HL-60 (cell line): ENCODE results near the gene CNST.

ENCODE experiments used
- TF ChIP-seq, protein P1 (sequence below): IDR thresholded peaks from one replicate; pipeline ENCODE4 v1.5.1; 2011; ENCODE audit warnings: low read length, control low read depth, inconsistent platforms; ENCODE audit not compliant: insufficient read depth
- TF ChIP-seq, protein P2 (sequence below): IDR thresholded peaks from 2 replicates; pipeline ENCODE4 v1.6.1; 2012; ENCODE audit warnings: low read depth; ENCODE audit not compliant: insufficient replicate concordance

DNA sequence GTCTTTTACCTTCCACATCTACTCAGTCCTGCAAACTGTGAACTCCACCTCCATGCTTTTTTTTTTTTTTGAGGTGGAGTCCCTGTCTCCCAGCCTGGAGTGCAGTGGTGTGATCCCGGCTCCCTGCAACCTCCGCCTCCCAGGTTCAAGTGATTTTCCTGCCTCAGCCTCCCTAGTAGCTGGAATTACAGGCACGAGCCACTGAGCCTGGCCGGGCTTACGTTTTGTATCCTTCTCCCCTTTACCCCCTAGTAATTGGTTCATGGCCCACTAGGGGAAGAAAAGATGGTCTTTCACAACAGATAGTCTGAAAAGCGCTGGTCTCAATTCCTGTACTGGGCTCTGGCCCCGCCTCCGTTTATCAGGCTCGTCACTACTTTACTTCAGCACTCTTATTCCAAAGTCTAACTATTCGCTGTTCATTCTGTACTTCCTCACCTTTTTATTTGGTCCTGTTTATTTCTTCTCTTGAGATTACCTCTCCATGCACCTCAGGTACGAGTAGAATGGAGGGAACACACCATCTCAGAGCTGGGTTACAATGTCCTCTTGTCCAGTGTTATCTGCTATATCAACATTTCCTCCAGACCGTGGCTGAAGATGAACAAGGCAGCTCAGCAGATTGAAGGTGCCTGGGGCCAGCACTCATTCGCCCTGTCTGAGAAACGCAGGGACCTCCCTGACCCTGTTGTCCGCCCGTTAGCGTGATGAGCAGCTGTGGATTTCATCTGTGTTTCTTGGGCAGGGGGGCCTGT lies 16.2 kb downstream of the CNST start:
- TF ChIP-seq, protein P1, sequence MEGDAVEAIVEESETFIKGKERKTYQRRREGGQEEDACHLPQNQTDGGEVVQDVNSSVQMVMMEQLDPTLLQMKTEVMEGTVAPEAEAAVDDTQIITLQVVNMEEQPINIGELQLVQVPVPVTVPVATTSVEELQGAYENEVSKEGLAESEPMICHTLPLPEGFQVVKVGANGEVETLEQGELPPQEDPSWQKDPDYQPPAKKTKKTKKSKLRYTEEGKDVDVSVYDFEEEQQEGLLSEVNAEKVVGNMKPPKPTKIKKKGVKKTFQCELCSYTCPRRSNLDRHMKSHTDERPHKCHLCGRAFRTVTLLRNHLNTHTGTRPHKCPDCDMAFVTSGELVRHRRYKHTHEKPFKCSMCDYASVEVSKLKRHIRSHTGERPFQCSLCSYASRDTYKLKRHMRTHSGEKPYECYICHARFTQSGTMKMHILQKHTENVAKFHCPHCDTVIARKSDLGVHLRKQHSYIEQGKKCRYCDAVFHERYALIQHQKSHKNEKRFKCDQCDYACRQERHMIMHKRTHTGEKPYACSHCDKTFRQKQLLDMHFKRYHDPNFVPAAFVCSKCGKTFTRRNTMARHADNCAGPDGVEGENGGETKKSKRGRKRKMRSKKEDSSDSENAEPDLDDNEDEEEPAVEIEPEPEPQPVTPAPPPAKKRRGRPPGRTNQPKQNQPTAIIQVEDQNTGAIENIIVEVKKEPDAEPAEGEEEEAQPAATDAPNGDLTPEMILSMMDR = no peak
- TF ChIP-seq, protein P2, sequence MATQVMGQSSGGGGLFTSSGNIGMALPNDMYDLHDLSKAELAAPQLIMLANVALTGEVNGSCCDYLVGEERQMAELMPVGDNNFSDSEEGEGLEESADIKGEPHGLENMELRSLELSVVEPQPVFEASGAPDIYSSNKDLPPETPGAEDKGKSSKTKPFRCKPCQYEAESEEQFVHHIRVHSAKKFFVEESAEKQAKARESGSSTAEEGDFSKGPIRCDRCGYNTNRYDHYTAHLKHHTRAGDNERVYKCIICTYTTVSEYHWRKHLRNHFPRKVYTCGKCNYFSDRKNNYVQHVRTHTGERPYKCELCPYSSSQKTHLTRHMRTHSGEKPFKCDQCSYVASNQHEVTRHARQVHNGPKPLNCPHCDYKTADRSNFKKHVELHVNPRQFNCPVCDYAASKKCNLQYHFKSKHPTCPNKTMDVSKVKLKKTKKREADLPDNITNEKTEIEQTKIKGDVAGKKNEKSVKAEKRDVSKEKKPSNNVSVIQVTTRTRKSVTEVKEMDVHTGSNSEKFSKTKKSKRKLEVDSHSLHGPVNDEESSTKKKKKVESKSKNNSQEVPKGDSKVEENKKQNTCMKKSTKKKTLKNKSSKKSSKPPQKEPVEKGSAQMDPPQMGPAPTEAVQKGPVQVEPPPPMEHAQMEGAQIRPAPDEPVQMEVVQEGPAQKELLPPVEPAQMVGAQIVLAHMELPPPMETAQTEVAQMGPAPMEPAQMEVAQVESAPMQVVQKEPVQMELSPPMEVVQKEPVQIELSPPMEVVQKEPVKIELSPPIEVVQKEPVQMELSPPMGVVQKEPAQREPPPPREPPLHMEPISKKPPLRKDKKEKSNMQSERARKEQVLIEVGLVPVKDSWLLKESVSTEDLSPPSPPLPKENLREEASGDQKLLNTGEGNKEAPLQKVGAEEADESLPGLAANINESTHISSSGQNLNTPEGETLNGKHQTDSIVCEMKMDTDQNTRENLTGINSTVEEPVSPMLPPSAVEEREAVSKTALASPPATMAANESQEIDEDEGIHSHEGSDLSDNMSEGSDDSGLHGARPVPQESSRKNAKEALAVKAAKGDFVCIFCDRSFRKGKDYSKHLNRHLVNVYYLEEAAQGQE = no peak
